Osteoblast (primary cell): Measurements from ENCODE around the gene TYW1B. TPM values are rescaled to one million over a fixed set of nuclear protein-coding genes. Genes with fewer than 3 reads are reported as not detected.
A peak's percentile ranks its signal among the peaks of the same experiment; 100 is the strongest.
"Not testable (repeated sequence)": the region's sequence is repeated elsewhere in the genome, so short reads cannot be mapped to it uniquely, and the experiment has no call there.

Experiments used
- DNase-seq: peaks from one replicate; pipeline ENCODE4 v3.0.0; 2011; ENCODE audit warnings: low spot score, mixed read lengths; ENCODE audit not compliant: insufficient read length; ENCODE audit errors: missing footprints
- H2AFZ ChIP-seq: 2 replicates; pipeline ENCODE4 v1.6.0; 2011; ENCODE audit warnings: mild to moderate bottlenecking, low read length
- H3K27ac ChIP-seq: 2 replicates; pipeline ENCODE4 v1.5.1; 2011; ENCODE audit warnings: mild to moderate bottlenecking, low read depth, low read length, moderate library complexity
- H3K27me3 ChIP-seq: 2 replicates; pipeline ENCODE4 v1.6.0; 2012; ENCODE audit warnings: mild to moderate bottlenecking, control low read depth, inconsistent platforms, low read length, moderate library complexity; ENCODE audit not compliant: insufficient read depth
- H3K36me3 ChIP-seq: 2 replicates; pipeline ENCODE4 v1.5.1; 2011; ENCODE audit warnings: mild to moderate bottlenecking, low read length, control low read depth, moderate library complexity; ENCODE audit not compliant: insufficient read depth
- H3K4me1 ChIP-seq: 2 replicates; pipeline ENCODE4 v1.5.1; 2011; ENCODE audit warnings: mild to moderate bottlenecking, low read length, control low read depth, moderate library complexity; ENCODE audit not compliant: insufficient read depth
- H3K4me2 ChIP-seq: 2 replicates; pipeline ENCODE4 v1.6.0; 2011; ENCODE audit warnings: mild to moderate bottlenecking, low read length; ENCODE audit not compliant: insufficient read depth
- H3K4me3 ChIP-seq: fragments of 200-600 bp; sonication (generic); 3 replicates; pipeline ENCODE4 v1.5.1; 2012; ENCODE audit warnings: mild to moderate bottlenecking, low read length, inconsistent platforms; ENCODE audit not compliant: insufficient read depth
- H3K79me2 ChIP-seq: 2 replicates; pipeline ENCODE4 v1.6.0; 2012; ENCODE audit warnings: mild to moderate bottlenecking, low read length, control low read depth, inconsistent platforms; ENCODE audit not compliant: insufficient read depth
- H3K9me3 ChIP-seq: 2 replicates; pipeline ENCODE4 v1.5.1; 2011; ENCODE audit warnings: low read depth, low read length, control low read depth
- H4K20me1 ChIP-seq: 2 replicates; pipeline ENCODE4 v1.6.0; 2012; ENCODE audit warnings: mild to moderate bottlenecking, low read length, control low read depth; ENCODE audit not compliant: insufficient read depth
- CTCF ChIP-seq: IDR thresholded peaks from 2 replicates; pipeline ENCODE4 v1.5.1; 2011; ENCODE audit warnings: mild to moderate bottlenecking, low read depth, low read length, moderate library complexity; ENCODE audit errors: extremely low read depth
- total RNA-seq: library from RNA; depleted of rRNA; stranded (reverse); fragments of >200 nt; gene quantifications from 2 replicates; pipeline ENCODE4 v1.2.3, GENCODE V29; 2012

TYW1B gene
- total RNA-seq, 1 donor = 2.2 TPM

DNA sequence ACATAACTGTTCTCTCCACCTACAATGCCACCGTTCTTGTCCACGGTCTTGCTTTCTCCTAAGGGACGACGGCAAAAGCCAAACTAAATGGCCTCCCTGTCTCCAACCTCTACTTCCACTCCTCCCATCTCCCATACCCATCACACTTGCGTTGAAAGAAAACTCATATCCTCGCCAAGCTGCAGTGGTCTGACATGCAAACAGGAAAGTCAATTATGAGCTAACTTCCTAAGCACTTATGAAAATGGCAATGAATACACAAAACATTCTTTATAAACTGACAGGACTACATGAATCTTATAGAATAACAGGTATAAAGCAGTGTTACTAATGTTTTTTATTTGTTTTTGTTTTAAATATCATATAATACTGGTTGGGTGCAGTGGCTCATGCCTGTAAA is 46.4 kb downstream of the TYW1B start:
- Histone ChIP-seq H4K20me1 (no peaks in the 10 kb centered on the region), H3K27ac (no peak overlapping the region), H3K27me3 (no peaks in the 10 kb centered on the region), H3K79me2 (no peaks in the 10 kb centered on the region), H3K4me3 (no peak overlapping the region), H2AFZ (no peak overlapping the region), H3K36me3 (no peaks in the 10 kb centered on the region), H3K4me1 (peaks cover 18% of the 10 kb centered on the region), H3K9me3 (no peaks in the 10 kb centered on the region), H3K4me2 (no peak overlapping the region)
- DNase-seq = no peak
- TF ChIP-seq CTCF = no peak

DNA sequence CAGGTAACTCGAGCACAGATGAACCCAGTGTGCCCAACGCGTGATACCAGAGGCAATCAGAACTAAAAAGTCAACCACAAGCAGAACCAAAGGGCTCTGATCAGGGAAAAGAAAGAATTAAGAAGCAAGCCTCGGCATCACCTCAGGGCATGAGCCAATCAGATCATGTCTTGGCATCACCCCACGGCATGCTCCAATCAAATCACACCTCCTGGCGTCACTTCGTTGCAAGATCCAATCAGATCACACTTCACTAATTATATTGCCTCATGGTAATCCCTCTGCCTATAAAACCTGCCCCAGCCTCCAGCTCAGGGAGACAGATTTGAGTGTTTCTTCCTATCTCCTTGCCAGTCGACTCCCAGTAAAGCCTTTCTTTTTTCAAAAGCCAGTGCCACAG is 46.8 kb downstream of the TYW1B start:
- no peak for TF ChIP-seq CTCF
- H2AFZ ChIP-seq = no peak overlapping the region

DNA sequence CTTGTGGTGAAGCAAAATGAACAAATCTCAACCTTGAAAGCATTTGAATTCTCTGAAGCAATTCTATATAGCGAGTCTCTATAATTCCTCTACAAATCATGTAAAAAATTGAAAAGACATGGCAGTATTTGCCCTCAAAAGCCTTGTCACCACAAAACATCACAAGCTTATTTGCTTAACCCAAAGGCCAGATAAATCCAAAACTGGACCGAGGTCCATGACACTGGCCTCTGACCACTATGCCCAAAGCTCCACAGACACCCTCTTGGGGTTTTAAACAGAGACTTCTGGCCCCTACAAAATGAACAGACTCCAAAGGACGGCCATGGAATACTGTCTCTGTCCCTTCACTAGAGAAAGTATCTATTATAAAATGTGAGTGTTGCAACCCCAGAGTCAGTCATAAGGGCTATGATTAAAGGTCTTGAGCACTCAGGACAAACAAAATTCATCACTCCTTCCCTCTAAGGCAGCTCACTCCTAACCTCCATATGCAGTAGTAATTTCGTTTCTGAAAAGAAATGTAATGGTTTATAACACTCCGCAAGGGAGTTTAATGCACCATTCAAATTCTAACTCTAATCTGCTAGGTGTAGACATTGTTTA is 47.6 kb downstream of the TYW1B start:
- H3K27ac ChIP-seq, H3K9me3 ChIP-seq, H3K4me1 ChIP-seq, H3K4me3 ChIP-seq, H3K4me2 ChIP-seq, H3K36me3 ChIP-seq, H3K27me3 ChIP-seq, DNase-seq, H4K20me1 ChIP-seq, H3K79me2 ChIP-seq: not testable (repeated sequence)
- H2AFZ ChIP-seq = peak overlapping the region; percentile 47

More for the DNA sequence above, 46.8 kb downstream of the TYW1B start:
- Histone ChIP-seq H4K20me1 (no peaks in the 10 kb centered on the region), H3K27me3 (no peaks in the 10 kb centered on the region), H3K36me3 (no peaks in the 10 kb centered on the region), H3K4me1 (peaks cover 18% of the 10 kb centered on the region), H3K27ac (no peak overlapping the region), H3K9me3 (no peaks in the 10 kb centered on the region), H3K4me2 (no peak overlapping the region), H3K4me3 (no peak overlapping the region), H3K79me2 (no peaks in the 10 kb centered on the region)
- DNase-seq = no peak

- DNase-seq, H3K4me2 ChIP-seq, H3K4me1 ChIP-seq, H4K20me1 ChIP-seq, H3K4me3 ChIP-seq, H2AFZ ChIP-seq, H3K36me3 ChIP-seq, H3K27ac ChIP-seq, H3K27me3 ChIP-seq, H3K79me2 ChIP-seq, H3K9me3 ChIP-seq: not testable (repeated sequence)
Measured at GRCh38 chr7:72777167-72777566, 50.8 kb downstream of the TYW1B start.

DNA sequence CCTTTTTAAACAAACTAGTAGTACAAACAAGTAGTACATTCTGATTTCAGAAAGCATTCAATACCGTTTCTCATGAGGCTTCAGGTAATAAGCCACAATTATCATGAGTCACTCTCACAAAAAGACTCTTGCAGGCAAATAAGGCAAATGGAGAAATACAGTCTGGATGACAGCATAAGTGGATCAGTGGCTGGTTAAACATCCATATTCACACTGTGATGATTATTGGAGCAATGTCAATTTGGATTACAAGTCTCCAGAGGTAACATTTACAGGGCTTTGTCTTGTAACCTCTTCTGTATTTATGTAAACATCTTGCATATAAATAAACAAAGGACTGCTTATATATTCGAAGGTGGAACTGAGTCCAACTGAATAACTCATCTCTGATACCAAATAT is 55.4 kb downstream of the TYW1B start:
- not testable (repeated sequence) for H4K20me1 ChIP-seq, H3K9me3 ChIP-seq, H3K4me1 ChIP-seq, H2AFZ ChIP-seq, H3K27me3 ChIP-seq, H3K79me2 ChIP-seq, H3K4me3 ChIP-seq, H3K4me2 ChIP-seq, H3K27ac ChIP-seq, H3K36me3 ChIP-seq
- peak; percentile 44 for DNase-seq

DNA sequence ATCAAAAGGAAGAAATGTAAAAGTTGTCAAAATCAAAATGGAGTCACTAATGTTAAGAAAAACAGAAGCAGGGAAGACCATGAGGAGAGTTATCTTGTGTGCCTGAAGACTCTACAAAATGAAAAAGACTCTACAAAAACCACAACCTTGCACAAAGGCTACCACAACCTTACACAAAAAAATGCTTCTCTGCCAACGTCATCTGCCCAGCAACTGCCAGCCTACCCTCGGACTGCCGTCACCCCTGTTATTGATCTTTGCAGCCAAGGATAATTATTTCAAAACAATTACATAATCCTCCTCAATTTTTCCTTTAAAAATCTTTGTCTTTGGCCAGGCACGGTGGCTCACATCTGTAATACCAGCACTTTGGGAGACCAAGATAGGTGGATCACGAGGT is 61.0 kb downstream of the TYW1B start:
- H3K36me3 ChIP-seq, H3K4me1 ChIP-seq, H3K27me3 ChIP-seq, H3K79me2 ChIP-seq, H3K4me2 ChIP-seq, DNase-seq, H4K20me1 ChIP-seq, H2AFZ ChIP-seq, H3K9me3 ChIP-seq, H3K27ac ChIP-seq, H3K4me3 ChIP-seq: not testable (repeated sequence)
